ENCODE data around the gene HNRNPC.

DNA sequence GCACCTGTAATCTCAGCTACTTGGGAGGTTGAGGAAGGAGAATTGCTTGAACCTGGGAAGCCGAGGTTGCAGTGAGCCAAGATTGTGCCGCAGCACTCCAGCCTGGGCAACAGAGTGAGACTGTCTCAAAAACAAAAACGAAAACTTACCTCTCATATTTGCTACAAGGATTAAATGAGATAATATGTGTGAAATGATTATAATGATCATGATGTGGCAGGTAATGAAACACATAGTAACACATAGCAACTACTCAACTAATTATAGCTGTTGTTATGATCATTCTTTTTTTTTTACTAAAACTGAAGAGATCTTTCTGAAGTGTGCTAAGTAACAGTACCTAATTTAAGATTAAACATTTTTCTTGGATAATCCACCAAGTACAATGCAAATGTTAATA is 40.7 kb upstream of the HNRNPC start:
- TF ChIP-seq CTCF (IDR thresholded peaks at IDR 0.05), result no peak
- no peak for TF ChIP-seq POLR2A (IDR thresholded peaks at IDR 0.05)

All from thyroid gland (tissue), 4 donors.